WTC11 (cell line): ENCODE results near the gene PHACTR3. TPM values are rescaled to one million over a fixed set of nuclear protein-coding genes. Genes with fewer than 3 reads are reported as not detected.

Source experiments
- ATAC-seq: fragments of 200-7000 bp; cut with Tn5 transposase; 2 replicates; pipeline ENCODE4 v1.10.0; 2021; ENCODE audit warnings: mild to moderate bottlenecking, moderate library complexity
- CTCF ChIA-PET: fragments of 300-600 bp; sonication (Branson Sonifier 250); formaldehyde crosslinking; loops from one replicate; lab custom pipeline; 2021; ENCODE audit warnings: antibody characterized with exemption; lab: Charles Lee
- POLR2A ChIA-PET: fragments of 350-600 bp; sonication (Branson Sonifier 250); formaldehyde crosslinking; loops from one replicate; lab custom pipeline; 2021; ENCODE audit warnings: antibody characterized with exemption; lab: Charles Lee
- DNase-seq: peaks from one replicate; pipeline ENCODE4 v3.0.0; 2021; ENCODE audit warnings: low spot score
- H3K27ac Mint-ChIP-seq: 2 replicates; pipeline ENCODE4 v1.8.0; 2021; ENCODE audit warnings: mixed read lengths
- H3K27me3 Mint-ChIP-seq: 2 replicates; pipeline ENCODE4 v1.8.0; 2021; ENCODE audit warnings: low read depth, mild to moderate bottlenecking, moderate library complexity, mixed read lengths
- H3K36me3 Mint-ChIP-seq: 2 replicates; pipeline ENCODE4 v1.8.0; 2021; ENCODE audit warnings: mixed read lengths
- H3K4me1 Mint-ChIP-seq: 2 replicates; pipeline ENCODE4 v1.8.0; 2022; ENCODE audit warnings: mixed read lengths
- H3K4me3 Mint-ChIP-seq: 2 replicates; pipeline ENCODE4 v1.8.0; 2021; ENCODE audit warnings: mild to moderate bottlenecking, moderate library complexity, mixed read lengths
- H3K9me3 Mint-ChIP-seq: 2 replicates; pipeline ENCODE4 v1.8.0; 2021; ENCODE audit warnings: mixed read lengths
- CBFB ChIP-seq: sonication (generic); formaldehyde crosslinking; IDR thresholded peaks from 2 replicates; pipeline ENCODE4 v1.8.1; 2022; ENCODE audit warnings: mild to moderate bottlenecking, low read depth, missing genetic modification reagents
- ELF4 ChIP-seq: sonication (generic); formaldehyde crosslinking; IDR thresholded peaks from 2 replicates; pipeline ENCODE4 v1.8.1; 2022; ENCODE audit warnings: low read depth, mild to moderate bottlenecking, moderate library complexity, missing genetic modification reagents
- ETV6 ChIP-seq: sonication (generic); formaldehyde crosslinking; IDR thresholded peaks from 2 replicates; pipeline ENCODE4 v1.8.1; 2022; ENCODE audit warnings: mild to moderate bottlenecking, missing genetic modification reagents
- GTF2I ChIP-seq: fragments of 250-450 bp; sonication (Bioruptor Pico); conservative IDR thresholded peaks from 2 replicates; pipeline ENCODE4 v1.4.0; 2021; ENCODE audit warnings: mild to moderate bottlenecking
- MYBL2 ChIP-seq: sonication (generic); formaldehyde crosslinking; IDR thresholded peaks from 2 replicates; pipeline ENCODE4 v1.8.1; 2023; ENCODE audit warnings: mild to moderate bottlenecking, moderate library complexity, missing genetic modification reagents
- NFATC4 ChIP-seq: fragments of 250-450 bp; sonication (Bioruptor Pico); IDR thresholded peaks from 2 replicates; pipeline ENCODE4 v1.9.0; 2021; ENCODE audit warnings: mild to moderate bottlenecking
- NFYB ChIP-seq: sonication (generic); formaldehyde crosslinking; conservative IDR thresholded peaks from 2 replicates; pipeline ENCODE4 v1.8.0; 2022; ENCODE audit warnings: low read depth, missing genetic modification reagents
- NR1H2 ChIP-seq: sonication (generic); formaldehyde crosslinking; IDR thresholded peaks from 2 replicates; pipeline ENCODE4 v1.9.0; 2021; ENCODE audit warnings: mild to moderate bottlenecking, moderate library complexity, missing genetic modification reagents
- OVOL2 ChIP-seq: fragments of 250-450 bp; sonication (Bioruptor Pico); IDR thresholded peaks from 2 replicates; pipeline ENCODE4 v1.9.0; 2021; ENCODE audit warnings: mild to moderate bottlenecking, borderline replicate concordance
- PRRX2 ChIP-seq: fragments of 250-450 bp; sonication (Bioruptor Pico); IDR thresholded peaks from 2 replicates; pipeline ENCODE4 v1.8.0; 2021; ENCODE audit warnings: mild to moderate bottlenecking
- RORB ChIP-seq: fragments of 250-450 bp; sonication (Bioruptor Pico); IDR thresholded peaks from 2 replicates; pipeline ENCODE4 v1.9.0; 2021; ENCODE audit warnings: mild to moderate bottlenecking
- TCF7 ChIP-seq: sonication (generic); formaldehyde crosslinking; IDR thresholded peaks from 2 replicates; pipeline ENCODE4 v1.8.0; 2022; ENCODE audit warnings: mild to moderate bottlenecking, low read depth, missing genetic modification reagents, moderate library complexity
- ZNF121 ChIP-seq: sonication (generic); formaldehyde crosslinking; IDR thresholded peaks from 2 replicates; pipeline ENCODE4 v1.8.0; 2023; ENCODE audit warnings: missing genetic modification reagents
- ZNF138 ChIP-seq: sonication (generic); formaldehyde crosslinking; conservative IDR thresholded peaks from 2 replicates; pipeline ENCODE4 v1.8.1; 2022; ENCODE audit warnings: mild to moderate bottlenecking, moderate library complexity, missing genetic modification reagents
- ZNF263 ChIP-seq: sonication (generic); formaldehyde crosslinking; IDR thresholded peaks from 2 replicates; pipeline ENCODE4 v1.8.1; 2022; ENCODE audit warnings: low read depth, mild to moderate bottlenecking, moderate library complexity, missing genetic modification reagents
- ZNF396 ChIP-seq: fragments of 250-450 bp; sonication (Bioruptor Pico); IDR thresholded peaks from 2 replicates; pipeline ENCODE4 v1.8.0; 2021; ENCODE audit warnings: mild to moderate bottlenecking, moderate library complexity, borderline replicate concordance
- ZNF416 ChIP-seq: fragments of 250-450 bp; sonication (Bioruptor Pico); IDR thresholded peaks from 2 replicates; pipeline ENCODE4 v1.9.0; 2021; ENCODE audit warnings: mild to moderate bottlenecking, inconsistent platforms
- ZNF671 ChIP-seq: fragments of 250-450 bp; sonication (Bioruptor Pico); IDR thresholded peaks from 2 replicates; pipeline ENCODE4 v1.8.0; 2021; ENCODE audit warnings: mild to moderate bottlenecking
- total RNA-seq: library from RNA; stranded (reverse); gene quantifications from 3 replicates; pipeline ENCODE4 v1.2.3, GENCODE V29; 2021
- TF ChIP-seq, protein P1 (sequence below): sonication (generic); formaldehyde crosslinking; IDR thresholded peaks from 2 replicates; pipeline ENCODE4 v1.8.0; 2022; ENCODE audit warnings: mild to moderate bottlenecking, missing genetic modification reagents
- TF ChIP-seq, protein P2 (sequence below): sonication (generic); formaldehyde crosslinking; IDR thresholded peaks from 2 replicates; pipeline ENCODE4 v1.8.1; 2023; ENCODE audit warnings: mild to moderate bottlenecking, missing genetic modification reagents, moderate library complexity
- TF ChIP-seq, protein P3 (sequence below): sonication (generic); formaldehyde crosslinking; IDR thresholded peaks from 2 replicates; pipeline ENCODE4 v1.8.1; 2023; ENCODE audit warnings: mild to moderate bottlenecking, moderate library complexity, missing genetic modification reagents
- TF ChIP-seq, protein P4 (sequence below): sonication (generic); formaldehyde crosslinking; IDR thresholded peaks from 2 replicates; pipeline ENCODE4 v1.8.1; 2023; ENCODE audit warnings: mild to moderate bottlenecking, missing genetic modification reagents, borderline replicate concordance

PHACTR3 gene
- total RNA-seq, 1 experiment from 2014 or later, result 0.28 TPM

DNA sequence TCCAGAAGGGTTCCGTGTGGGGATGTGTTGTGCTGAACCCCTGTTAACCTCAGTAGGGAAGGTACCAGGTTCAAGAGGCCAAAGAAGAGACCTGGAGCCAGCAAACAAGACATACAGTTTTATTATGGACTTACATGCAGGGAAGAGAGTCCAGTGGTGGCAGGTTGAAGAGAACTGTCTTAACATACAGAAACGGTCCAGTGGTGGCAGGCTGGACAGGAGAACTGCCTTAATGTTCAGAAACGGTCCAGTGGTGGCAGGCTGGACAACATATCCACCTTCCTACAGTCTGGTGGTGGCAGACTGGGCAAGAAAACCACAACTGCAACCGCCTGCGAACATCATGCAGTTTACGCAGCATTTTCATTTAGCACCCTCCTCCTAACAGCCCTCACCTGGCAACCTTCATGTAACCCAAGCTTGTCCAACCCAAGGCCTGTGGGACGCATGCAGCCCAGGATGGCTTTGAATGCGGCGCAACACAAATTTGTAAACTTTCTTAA, 75.9 kb downstream of the PHACTR3 start:
- Mint-ChIP-seq H3K36me3 (no peaks in the 10 kb centered on the region), H3K27me3 (peaks cover 51% of the 10 kb centered on the region), H3K9me3 (no peaks in the 10 kb centered on the region), H3K27ac (no peak overlapping the region), H3K4me1 (no peaks in the 10 kb centered on the region), H3K4me3 (no peak overlapping the region)
- no peak for ATAC-seq
- no peak for TF ChIP-seq ETV6 (CRISPR knock-in tag)
- TF ChIP-seq PRRX2, result no peak
- ChIA-PET POLR2A (interaction anchor here (0.6 kb wide), 1 partner anchor 1686 kb away, joined by 3 read pairs; no protein-coding TSS in a partner anchor), CTCF (no interaction called here)
- DNase-seq, result no peak

DNA sequence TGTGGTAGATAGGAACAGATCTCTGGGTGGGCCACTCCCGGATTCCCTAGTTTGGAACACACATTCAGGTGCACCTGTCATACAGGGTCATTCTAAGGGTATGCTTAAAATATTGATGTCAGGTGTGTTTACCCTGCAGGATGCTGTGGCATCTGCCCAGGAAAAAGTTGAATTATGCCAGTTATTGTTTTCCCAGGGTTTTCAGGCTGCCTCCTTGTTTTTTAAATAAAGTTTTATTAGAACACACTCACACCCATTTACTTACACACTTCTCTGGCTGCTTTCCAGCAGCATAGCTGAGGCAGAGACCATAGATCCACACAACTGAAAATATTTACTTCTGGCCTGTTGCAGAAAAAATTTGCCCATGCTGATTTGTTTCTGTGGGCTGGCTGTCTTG, 76.5 kb downstream of the PHACTR3 start:
- ATAC-seq, result no peak
- ChIA-PET POLR2A (interaction anchor here (0.6 kb wide), 1 partner anchor 1685 kb away, joined by 3 read pairs; no protein-coding TSS in a partner anchor), CTCF (no interaction called here)
- Mint-ChIP-seq H3K36me3 (no peaks in the 10 kb centered on the region), H3K27ac (no peak overlapping the region), H3K9me3 (no peaks in the 10 kb centered on the region), H3K4me3 (no peak overlapping the region), H3K27me3 (peaks cover 45% of the 10 kb centered on the region), H3K4me1 (no peaks in the 10 kb centered on the region)
- TF ChIP-seq ZNF416 (CRISPR knock-in tag) (no peak), TCF7 (no peak), NFYB (no peak), RORB (CRISPR knock-in tag) (no peak), ZNF671 (no peak), ZNF263 (CRISPR knock-in tag) (no peak), ZNF121 (no peak), PRRX2 (no peak)
- DNase-seq, result no peak

DNA sequence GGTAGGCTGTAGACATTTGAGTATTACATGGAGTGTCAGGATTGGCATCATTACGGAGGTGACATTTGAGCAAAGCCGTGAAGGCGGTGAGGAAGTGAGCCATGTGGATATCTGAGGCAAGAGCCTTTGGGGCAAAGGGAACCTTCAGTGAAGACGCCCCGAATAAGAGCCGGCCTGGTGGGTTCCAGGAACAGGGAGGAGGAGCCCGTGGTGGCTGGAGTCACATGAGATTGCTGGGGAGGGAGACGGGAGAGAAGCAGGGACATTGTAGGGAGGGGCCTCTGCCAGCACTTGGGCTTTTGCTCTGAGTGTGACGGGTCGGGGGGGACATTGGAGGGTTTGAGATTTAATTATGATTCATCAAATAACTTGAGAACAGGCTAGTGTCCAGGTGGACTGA, 78.3 kb downstream of the PHACTR3 start:
- Mint-ChIP-seq H3K27me3 (peaks cover 32% of the 10 kb centered on the region), H3K4me1 (no peaks in the 10 kb centered on the region), H3K27ac (no peak overlapping the region), H3K9me3 (peaks cover under 1% of the 10 kb centered on the region), H3K36me3 (no peaks in the 10 kb centered on the region), H3K4me3 (no peak overlapping the region)
- ChIA-PET POLR2A (no interaction called here), CTCF (no interaction called here)
- DNase-seq (no peak), ATAC-seq (no peak)
- TF ChIP-seq, protein P1, sequence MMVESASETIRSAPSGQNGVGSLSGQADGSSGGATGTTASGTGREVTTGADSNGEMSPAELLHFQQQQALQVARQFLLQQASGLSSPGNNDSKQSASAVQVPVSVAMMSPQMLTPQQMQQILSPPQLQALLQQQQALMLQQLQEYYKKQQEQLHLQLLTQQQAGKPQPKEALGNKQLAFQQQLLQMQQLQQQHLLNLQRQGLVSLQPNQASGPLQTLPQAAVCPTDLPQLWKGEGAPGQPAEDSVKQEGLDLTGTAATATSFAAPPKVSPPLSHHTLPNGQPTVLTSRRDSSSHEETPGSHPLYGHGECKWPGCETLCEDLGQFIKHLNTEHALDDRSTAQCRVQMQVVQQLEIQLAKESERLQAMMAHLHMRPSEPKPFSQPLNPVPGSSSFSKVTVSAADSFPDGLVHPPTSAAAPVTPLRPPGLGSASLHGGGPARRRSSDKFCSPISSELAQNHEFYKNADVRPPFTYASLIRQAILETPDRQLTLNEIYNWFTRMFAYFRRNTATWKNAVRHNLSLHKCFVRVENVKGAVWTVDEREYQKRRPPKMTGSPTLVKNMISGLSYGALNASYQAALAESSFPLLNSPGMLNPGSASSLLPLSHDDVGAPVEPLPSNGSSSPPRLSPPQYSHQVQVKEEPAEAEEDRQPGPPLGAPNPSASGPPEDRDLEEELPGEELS (CRISPR knock-in tag), result no peak
- TF ChIP-seq OVOL2 (no peak), CBFB (CRISPR knock-in tag) (no peak), ZNF138 (no peak), GTF2I (CRISPR knock-in tag) (no peak), NR1H2 (CRISPR knock-in tag) (no peak), ZNF416 (CRISPR knock-in tag) (no peak), NFATC4 (CRISPR knock-in tag) (no peak), ZNF396 (CRISPR knock-in tag) (no peak), ELF4 (CRISPR knock-in tag) (no peak), ZNF121 (no peak), MYBL2 (CRISPR knock-in tag) (no peak)
- TF ChIP-seq, protein P2, sequence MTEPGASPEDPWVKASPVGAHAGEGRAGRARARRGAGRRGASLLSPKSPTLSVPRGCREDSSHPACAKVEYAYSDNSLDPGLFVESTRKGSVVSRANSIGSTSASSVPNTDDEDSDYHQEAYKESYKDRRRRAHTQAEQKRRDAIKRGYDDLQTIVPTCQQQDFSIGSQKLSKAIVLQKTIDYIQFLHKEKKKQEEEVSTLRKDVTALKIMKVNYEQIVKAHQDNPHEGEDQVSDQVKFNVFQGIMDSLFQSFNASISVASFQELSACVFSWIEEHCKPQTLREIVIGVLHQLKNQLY (CRISPR knock-in tag), result no peak
- TF ChIP-seq, protein P3, sequence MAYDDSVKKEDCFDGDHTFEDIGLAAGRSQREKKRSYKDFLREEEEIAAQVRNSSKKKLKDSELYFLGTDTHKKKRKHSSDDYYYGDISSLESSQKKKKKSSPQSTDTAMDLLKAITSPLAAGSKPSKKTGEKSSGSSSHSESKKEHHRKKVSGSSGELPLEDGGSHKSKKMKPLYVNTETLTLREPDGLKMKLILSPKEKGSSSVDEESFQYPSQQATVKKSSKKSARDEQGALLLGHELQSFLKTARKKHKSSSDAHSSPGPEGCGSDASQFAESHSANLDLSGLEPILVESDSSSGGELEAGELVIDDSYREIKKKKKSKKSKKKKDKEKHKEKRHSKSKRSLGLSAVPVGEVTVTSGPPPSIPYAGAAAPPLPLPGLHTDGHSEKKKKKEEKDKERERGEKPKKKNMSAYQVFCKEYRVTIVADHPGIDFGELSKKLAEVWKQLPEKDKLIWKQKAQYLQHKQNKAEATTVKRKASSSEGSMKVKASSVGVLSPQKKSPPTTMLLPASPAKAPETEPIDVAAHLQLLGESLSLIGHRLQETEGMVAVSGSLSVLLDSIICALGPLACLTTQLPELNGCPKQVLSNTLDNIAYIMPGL, result no peak
- TF ChIP-seq, protein P4, sequence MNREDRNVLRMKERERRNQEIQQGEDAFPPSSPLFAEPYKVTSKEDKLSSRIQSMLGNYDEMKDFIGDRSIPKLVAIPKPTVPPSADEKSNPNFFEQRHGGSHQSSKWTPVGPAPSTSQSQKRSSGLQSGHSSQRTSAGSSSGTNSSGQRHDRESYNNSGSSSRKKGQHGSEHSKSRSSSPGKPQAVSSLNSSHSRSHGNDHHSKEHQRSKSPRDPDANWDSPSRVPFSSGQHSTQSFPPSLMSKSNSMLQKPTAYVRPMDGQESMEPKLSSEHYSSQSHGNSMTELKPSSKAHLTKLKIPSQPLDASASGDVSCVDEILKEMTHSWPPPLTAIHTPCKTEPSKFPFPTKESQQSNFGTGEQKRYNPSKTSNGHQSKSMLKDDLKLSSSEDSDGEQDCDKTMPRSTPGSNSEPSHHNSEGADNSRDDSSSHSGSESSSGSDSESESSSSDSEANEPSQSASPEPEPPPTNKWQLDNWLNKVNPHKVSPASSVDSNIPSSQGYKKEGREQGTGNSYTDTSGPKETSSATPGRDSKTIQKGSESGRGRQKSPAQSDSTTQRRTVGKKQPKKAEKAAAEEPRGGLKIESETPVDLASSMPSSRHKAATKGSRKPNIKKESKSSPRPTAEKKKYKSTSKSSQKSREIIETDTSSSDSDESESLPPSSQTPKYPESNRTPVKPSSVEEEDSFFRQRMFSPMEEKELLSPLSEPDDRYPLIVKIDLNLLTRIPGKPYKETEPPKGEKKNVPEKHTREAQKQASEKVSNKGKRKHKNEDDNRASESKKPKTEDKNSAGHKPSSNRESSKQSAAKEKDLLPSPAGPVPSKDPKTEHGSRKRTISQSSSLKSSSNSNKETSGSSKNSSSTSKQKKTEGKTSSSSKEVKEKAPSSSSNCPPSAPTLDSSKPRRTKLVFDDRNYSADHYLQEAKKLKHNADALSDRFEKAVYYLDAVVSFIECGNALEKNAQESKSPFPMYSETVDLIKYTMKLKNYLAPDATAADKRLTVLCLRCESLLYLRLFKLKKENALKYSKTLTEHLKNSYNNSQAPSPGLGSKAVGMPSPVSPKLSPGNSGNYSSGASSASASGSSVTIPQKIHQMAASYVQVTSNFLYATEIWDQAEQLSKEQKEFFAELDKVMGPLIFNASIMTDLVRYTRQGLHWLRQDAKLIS, result no peak
